HG03521 (cell line): ENCODE data around the gene ADM2.

Experiments
- ATAC-seq: cut with Tn5 transposase; IDR thresholded peaks from one replicate; pipeline ENCODE4 v1.9.1; 2021; ENCODE audit warnings: mild to moderate bottlenecking, moderate library complexity; ENCODE audit not compliant: unreplicated experiment

Gene ADM2

GRCh38 chr22:50483977-50484853 lies 2.9 kb downstream of the ADM2 start:
- ATAC-seq: no peak

GRCh38 chr22:50485221-50486131 lies 4.1 kb downstream of the ADM2 start:
- no peak for ATAC-seq

GRCh38 chr22:50486561-50487289 lies 5.4 kb downstream of the ADM2 start, which contains the start of gene MIOX:
Gene MIOX (plus strand): TSS chr22:50486859. CDS start chr22:50486898, 39 bp downstream.
- ATAC-seq: no peak

- ATAC-seq: no peak
Measured at GRCh38 chr22:50487290-50488005, 6.1 kb downstream of the ADM2 start.

- ATAC-seq: no peak
Measured at GRCh38 chr22:50488006-50488677, 6.8 kb downstream of the ADM2 start.

GRCh38 chr22:50488886-50489285 lies 7.5 kb downstream of the ADM2 start:
- no peak for ATAC-seq

GRCh38 chr22:50489363-50490243 lies 8.3 kb downstream of the ADM2 start:
- ATAC-seq: no peak

GRCh38 chr22:50490531-50491308 lies 9.4 kb downstream of the ADM2 start:
- no peak for ATAC-seq

GRCh38 chr22:50497093-50497492 lies 15.8 kb downstream of the ADM2 start:
- ATAC-seq: no peak

GRCh38 chr22:50498322-50498890 lies 17.1 kb downstream of the ADM2 start:
- ATAC-seq: no peak

GRCh38 chr22:50500452-50500851 lies 19.1 kb downstream of the ADM2 start:
- ATAC-seq: no peak

GRCh38 chr22:50502096-50502495 lies 20.8 kb downstream of the ADM2 start:
- no peak for ATAC-seq

- ATAC-seq: no peak
Measured at GRCh38 chr22:50502628-50503474, 21.5 kb downstream of the ADM2 start.

GRCh38 chr22:50503475-50504145 lies 22.3 kb downstream of the ADM2 start:
- no peak for ATAC-seq

GRCh38 chr22:50504369-50505211 lies 23.2 kb downstream of the ADM2 start:
- ATAC-seq: no peak
